Suprapubic skin (tissue), 4 donors: ENCODE results near the gene POLE3.

ENCODE experiments used
- EP300 ChIP-seq: sonication (generic); formaldehyde crosslinking; IDR thresholded peaks from one replicate; pipeline ENCODE4 v1.6.1; 2017; ENCODE audit warnings: antibody characterized with exemption
- POLR2A ChIP-seq, 2 donors: fragments of 450-650 bp; IDR thresholded peaks; one replicate each; pipeline ENCODE4 v1.6.1; 2017; ENCODE audit warnings: antibody characterized with exemption in 2 of 2, mild to moderate bottlenecking in 2 of 2, moderate library complexity in 2 of 2
- POLR2AphosphoS5 ChIP-seq, 3 donors: sonication (generic); formaldehyde crosslinking; IDR thresholded peaks; one replicate each; pipeline ENCODE4 v1.6.1; 2017; ENCODE audit warnings: antibody characterized with exemption in 3 of 3
- TF ChIP-seq, protein P1 (sequence below), 2 donors: fragments of 200-600 bp in 1 of 2; fragments of 450-650 bp in 1 of 2; sonication (generic) in 1 of 2; IDR thresholded peaks; one replicate each; pipeline ENCODE4 v1.5.1; 2016 to 2019; ENCODE audit warnings: antibody characterized with exemption in 2 of 2, mild to moderate bottlenecking in 1 of 2, moderate library complexity in 1 of 2

DNA sequence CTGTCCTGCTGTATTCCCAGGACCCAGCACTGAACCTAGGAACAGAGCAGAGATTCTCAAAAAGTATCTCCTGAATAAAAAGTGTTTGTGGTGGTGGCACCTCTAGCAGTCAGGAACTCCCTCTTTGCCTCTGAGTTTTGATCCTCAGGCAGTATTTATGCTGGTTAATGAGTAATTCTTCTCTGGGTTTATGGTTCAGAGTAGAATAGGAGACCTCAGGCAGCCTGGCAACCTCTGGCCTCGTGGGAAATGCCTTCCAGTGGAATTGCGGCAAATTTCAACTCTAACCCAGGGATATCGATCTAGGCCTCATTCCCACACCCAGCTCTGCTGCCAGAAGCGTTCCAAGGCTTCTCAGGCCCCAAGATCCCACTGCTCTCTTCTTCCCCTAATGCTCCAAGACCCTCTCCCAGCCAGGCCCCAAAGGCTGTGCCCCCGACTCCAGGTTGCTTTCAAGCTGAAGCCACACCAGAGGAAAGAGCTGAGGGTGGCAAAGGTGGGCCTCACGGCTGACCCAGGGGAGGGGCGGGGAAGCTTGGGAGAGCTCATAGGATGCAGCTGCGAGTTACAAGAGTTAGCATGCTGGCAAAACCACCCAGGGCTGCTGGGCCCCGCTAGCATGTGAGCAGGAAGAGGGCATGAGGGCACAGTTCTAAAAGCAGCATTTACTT lies 22.8 kb downstream of the POLE3 start:
- TF ChIP-seq, protein P1, sequence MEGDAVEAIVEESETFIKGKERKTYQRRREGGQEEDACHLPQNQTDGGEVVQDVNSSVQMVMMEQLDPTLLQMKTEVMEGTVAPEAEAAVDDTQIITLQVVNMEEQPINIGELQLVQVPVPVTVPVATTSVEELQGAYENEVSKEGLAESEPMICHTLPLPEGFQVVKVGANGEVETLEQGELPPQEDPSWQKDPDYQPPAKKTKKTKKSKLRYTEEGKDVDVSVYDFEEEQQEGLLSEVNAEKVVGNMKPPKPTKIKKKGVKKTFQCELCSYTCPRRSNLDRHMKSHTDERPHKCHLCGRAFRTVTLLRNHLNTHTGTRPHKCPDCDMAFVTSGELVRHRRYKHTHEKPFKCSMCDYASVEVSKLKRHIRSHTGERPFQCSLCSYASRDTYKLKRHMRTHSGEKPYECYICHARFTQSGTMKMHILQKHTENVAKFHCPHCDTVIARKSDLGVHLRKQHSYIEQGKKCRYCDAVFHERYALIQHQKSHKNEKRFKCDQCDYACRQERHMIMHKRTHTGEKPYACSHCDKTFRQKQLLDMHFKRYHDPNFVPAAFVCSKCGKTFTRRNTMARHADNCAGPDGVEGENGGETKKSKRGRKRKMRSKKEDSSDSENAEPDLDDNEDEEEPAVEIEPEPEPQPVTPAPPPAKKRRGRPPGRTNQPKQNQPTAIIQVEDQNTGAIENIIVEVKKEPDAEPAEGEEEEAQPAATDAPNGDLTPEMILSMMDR (IDR thresholded peaks at IDR 0.05), result no peak
- no peak for TF ChIP-seq POLR2A (IDR thresholded peaks at IDR 0.05)
- no peak for TF ChIP-seq POLR2AphosphoS5 (IDR thresholded peaks at IDR 0.05)
- no peak for TF ChIP-seq EP300
